K562 (cell line): ENCODE results near the gene USPL1. TPM values are rescaled to one million over a fixed set of nuclear protein-coding genes. Genes with fewer than 3 reads are reported as not detected.

Source experiments
- CBX5 ChIP-seq: IDR thresholded peaks from 2 replicates; pipeline ENCODE4 v1.6.1; 2014; ENCODE audit warnings: low read depth, borderline replicate concordance
- GATAD2A ChIP-seq: fragments of 450-650 bp; IDR thresholded peaks from 2 replicates; pipeline ENCODE4 v1.6.1; 2017
- KLF1 ChIP-seq: fragments of 450-650 bp; IDR thresholded peaks from 2 replicates; pipeline ENCODE4 v1.6.1; 2016; ENCODE audit warnings: missing genetic modification characterization, missing compliant biosample characterization
- NRF1 ChIP-seq, 2 experiments: fragments of 450-650 bp; IDR thresholded peaks in 1 of 2; conservative IDR thresholded peaks in 1 of 2; 2 replicates each; pipeline ENCODE4 v1.6.1; 2014; ENCODE audit warnings: mild to moderate bottlenecking in 2 of 2
- PCBP1 ChIP-seq: fragments of 200-400 bp; formaldehyde crosslinking; IDR thresholded peaks from 2 replicates; pipeline ENCODE4 v1.6.1; 2018; ENCODE audit warnings: mild to moderate bottlenecking, low read depth, low read length; ENCODE audit not compliant: poor library complexity, severe bottlenecking
- PHF8 ChIP-seq: fragments of 200-600 bp; sonication (generic); IDR thresholded peaks from 2 replicates; pipeline ENCODE4 v1.6.1; 2012; ENCODE audit warnings: mixed run types, mild to moderate bottlenecking, inconsistent platforms, low read length, moderate library complexity, borderline replicate concordance
- PRPF4 ChIP-seq: fragments of 200-400 bp; formaldehyde crosslinking; IDR thresholded peaks from one replicate; pipeline ENCODE4 v1.6.1; 2017; ENCODE audit warnings: low read length, low read depth, mild to moderate bottlenecking; ENCODE audit not compliant: insufficient read depth, poor library complexity, severe bottlenecking
- RBM22 ChIP-seq: fragments of 200-400 bp; formaldehyde crosslinking; IDR thresholded peaks from 2 replicates; pipeline ENCODE4 v1.6.1; 2018; ENCODE audit warnings: low read length, low read depth; ENCODE audit not compliant: poor library complexity, severe bottlenecking
- RCOR1 ChIP-seq, 2 experiments: IDR thresholded peaks; 2 replicates each; pipeline ENCODE4 v1.6.1; 2012; ENCODE audit warnings: low read depth in 2 of 2, low read length in 2 of 2, borderline replicate concordance in 1 of 2, improper control_type of control experiment in 1 of 2
- SP2 ChIP-seq: IDR thresholded peaks from 2 replicates; pipeline ENCODE4 v1.6.1; 2011; ENCODE audit warnings: mild to moderate bottlenecking, low read depth, low read length, moderate library complexity; ENCODE audit not compliant: poor library complexity, severe bottlenecking; ENCODE audit errors: extremely low read depth
- ZNF699 ChIP-seq: fragments of 250-450 bp; sonication (Bioruptor Pico); IDR thresholded peaks from 2 replicates; pipeline ENCODE4 v1.8.0; 2021; ENCODE audit warnings: mild to moderate bottlenecking, moderate library complexity; ENCODE audit not compliant: insufficient replicate concordance
- polyA plus RNA-seq, 8 experiments: library from polyadenylated mRNA; depleted of rRNA in 4 of 8; stranded (reverse) in 5 of 8; unstranded in 3 of 8; fragments of >200 nt; fragmentation: Nextera tagmentation in 2 of 8; fragmentation: Illumina TruSeq in 1 of 8; extraction: Ambion mirVana in 2 of 8; extraction: Trizol in 1 of 8; gene quantifications; 2 replicates each; pipeline versions ENCODE4 v1.2.1 to v1.2.3, GENCODE V29; 2011 to 2014; ENCODE audit warnings: inconsistent platforms in 1 of 8, missing spikeins in 1 of 8
- total RNA-seq, 7 experiments: library from RNA; depleted of rRNA in 6 of 7; stranded (reverse); fragments of >200 nt in 6 of 7; fragmentation: Illumina TruSeq in 2 of 7; extraction: Trizol in 2 of 7; gene quantifications; 2 replicates each; pipeline versions ENCODE4 v1.2.1 to v1.2.3, GENCODE V29; 2011 to 2021; ENCODE audit warnings: low replicate concordance in 1 of 7
- TF ChIP-seq, protein P1 (sequence below): sonication (generic); formaldehyde crosslinking; IDR thresholded peaks from 2 replicates; pipeline ENCODE4 v1.8.0; 2022; ENCODE audit warnings: mild to moderate bottlenecking, missing genetic modification reagents
- TF ChIP-seq, protein P2 (sequence below), 2 experiments: fragments of 450-650 bp; formaldehyde crosslinking in 1 of 2; IDR thresholded peaks; 2 replicates each; pipeline versions ENCODE4 v1.4.0 to v1.6.1; 2014 to 2020; ENCODE audit warnings: mild to moderate bottlenecking in 2 of 2, borderline replicate concordance in 1 of 2, low read depth in 1 of 2

Gene USPL1
- total and polyA plus RNA-seq, 9 of the 15 experiments (the other 6 are each of a cell fraction or from before 2014, with no cell fraction given): 5.5 to 18.0 (median 12.0) TPM

DNA sequence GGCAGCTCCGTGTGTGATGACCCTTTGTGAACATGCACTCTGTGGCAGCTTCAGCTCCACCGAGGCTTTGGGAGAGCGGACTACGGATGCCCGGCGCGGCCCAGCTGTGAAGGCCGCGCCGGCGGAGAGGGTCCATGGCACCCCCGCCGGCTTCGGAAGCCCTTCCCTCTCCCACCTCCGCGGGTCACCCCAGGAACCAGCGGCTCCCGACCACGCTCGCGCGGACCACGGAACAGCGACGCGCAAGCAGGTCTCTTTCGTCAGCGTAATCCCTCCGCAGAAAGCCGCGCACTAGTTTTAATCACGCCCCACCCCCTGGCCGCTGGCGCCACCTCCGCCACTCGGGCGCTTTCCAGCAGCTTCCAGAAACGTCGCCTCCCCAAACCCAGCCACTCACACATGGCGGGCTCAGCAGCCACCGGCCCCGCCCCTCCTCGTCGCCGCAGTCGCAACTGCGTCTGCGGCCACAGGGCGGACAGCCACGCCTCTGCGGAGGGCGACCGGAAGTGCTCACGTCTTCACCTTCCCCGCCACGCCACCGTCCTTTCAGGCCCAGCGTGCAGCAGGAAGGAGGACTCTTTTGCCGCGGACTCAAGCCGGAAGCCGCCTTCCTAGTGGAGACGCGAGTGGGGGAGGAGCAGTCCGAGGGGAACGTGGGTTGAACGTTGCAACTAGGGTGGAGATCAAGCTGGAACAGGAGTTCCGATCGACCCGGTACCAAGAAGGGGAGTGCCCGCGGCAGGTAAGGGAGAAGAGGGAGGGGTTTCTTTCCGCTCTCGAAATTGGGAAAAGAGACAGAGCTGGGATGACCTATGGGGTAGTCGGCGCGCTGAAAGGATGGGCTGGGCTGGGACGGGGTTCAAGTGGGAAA is at the start of gene USPL1 (continued):
- TF ChIP-seq, protein P1, sequence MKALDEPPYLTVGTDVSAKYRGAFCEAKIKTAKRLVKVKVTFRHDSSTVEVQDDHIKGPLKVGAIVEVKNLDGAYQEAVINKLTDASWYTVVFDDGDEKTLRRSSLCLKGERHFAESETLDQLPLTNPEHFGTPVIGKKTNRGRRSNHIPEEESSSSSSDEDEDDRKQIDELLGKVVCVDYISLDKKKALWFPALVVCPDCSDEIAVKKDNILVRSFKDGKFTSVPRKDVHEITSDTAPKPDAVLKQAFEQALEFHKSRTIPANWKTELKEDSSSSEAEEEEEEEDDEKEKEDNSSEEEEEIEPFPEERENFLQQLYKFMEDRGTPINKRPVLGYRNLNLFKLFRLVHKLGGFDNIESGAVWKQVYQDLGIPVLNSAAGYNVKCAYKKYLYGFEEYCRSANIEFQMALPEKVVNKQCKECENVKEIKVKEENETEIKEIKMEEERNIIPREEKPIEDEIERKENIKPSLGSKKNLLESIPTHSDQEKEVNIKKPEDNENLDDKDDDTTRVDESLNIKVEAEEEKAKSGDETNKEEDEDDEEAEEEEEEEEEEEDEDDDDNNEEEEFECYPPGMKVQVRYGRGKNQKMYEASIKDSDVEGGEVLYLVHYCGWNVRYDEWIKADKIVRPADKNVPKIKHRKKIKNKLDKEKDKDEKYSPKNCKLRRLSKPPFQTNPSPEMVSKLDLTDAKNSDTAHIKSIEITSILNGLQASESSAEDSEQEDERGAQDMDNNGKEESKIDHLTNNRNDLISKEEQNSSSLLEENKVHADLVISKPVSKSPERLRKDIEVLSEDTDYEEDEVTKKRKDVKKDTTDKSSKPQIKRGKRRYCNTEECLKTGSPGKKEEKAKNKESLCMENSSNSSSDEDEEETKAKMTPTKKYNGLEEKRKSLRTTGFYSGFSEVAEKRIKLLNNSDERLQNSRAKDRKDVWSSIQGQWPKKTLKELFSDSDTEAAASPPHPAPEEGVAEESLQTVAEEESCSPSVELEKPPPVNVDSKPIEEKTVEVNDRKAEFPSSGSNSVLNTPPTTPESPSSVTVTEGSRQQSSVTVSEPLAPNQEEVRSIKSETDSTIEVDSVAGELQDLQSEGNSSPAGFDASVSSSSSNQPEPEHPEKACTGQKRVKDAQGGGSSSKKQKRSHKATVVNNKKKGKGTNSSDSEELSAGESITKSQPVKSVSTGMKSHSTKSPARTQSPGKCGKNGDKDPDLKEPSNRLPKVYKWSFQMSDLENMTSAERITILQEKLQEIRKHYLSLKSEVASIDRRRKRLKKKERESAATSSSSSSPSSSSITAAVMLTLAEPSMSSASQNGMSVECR (CRISPR knock-in tag): peak; percentile 97
- TF ChIP-seq RCOR1 (IDR thresholded peaks at IDR 0.05; ENCODE audit: borderline replicate concordance in 1 of 2, low read depth in 2 of 2, low read length in 2 of 2): peak in 1 of 2 experiments; percentile 58; a peak in 2 of 4 replicates
- no peak for TF ChIP-seq ZNF699
- TF ChIP-seq KLF1 (tag): 0 out of 2 replicates have a peak, but pooled peaks have one; percentile 33
- no peak for TF ChIP-seq GATAD2A
- peak; percentile 77 for TF ChIP-seq PHF8
- peak; percentile 37; the same call in 1 of the 2 replicates for TF ChIP-seq CBX5
- TF ChIP-seq PCBP1: peak; percentile 96
- no peak for TF ChIP-seq SP2
- TF ChIP-seq PRPF4: peak; percentile 58
- TF ChIP-seq, protein P2, sequence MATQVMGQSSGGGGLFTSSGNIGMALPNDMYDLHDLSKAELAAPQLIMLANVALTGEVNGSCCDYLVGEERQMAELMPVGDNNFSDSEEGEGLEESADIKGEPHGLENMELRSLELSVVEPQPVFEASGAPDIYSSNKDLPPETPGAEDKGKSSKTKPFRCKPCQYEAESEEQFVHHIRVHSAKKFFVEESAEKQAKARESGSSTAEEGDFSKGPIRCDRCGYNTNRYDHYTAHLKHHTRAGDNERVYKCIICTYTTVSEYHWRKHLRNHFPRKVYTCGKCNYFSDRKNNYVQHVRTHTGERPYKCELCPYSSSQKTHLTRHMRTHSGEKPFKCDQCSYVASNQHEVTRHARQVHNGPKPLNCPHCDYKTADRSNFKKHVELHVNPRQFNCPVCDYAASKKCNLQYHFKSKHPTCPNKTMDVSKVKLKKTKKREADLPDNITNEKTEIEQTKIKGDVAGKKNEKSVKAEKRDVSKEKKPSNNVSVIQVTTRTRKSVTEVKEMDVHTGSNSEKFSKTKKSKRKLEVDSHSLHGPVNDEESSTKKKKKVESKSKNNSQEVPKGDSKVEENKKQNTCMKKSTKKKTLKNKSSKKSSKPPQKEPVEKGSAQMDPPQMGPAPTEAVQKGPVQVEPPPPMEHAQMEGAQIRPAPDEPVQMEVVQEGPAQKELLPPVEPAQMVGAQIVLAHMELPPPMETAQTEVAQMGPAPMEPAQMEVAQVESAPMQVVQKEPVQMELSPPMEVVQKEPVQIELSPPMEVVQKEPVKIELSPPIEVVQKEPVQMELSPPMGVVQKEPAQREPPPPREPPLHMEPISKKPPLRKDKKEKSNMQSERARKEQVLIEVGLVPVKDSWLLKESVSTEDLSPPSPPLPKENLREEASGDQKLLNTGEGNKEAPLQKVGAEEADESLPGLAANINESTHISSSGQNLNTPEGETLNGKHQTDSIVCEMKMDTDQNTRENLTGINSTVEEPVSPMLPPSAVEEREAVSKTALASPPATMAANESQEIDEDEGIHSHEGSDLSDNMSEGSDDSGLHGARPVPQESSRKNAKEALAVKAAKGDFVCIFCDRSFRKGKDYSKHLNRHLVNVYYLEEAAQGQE (IDR thresholded peaks at IDR 0.05; ENCODE audit: borderline replicate concordance): 0 out of 2 replicates have a peak, but pooled peaks have one; percentile 14
- TF ChIP-seq, protein P2 (CRISPR knock-in tag; IDR thresholded peaks at IDR 0.05; ENCODE audit: low read depth): no peak
- no peak for TF ChIP-seq RBM22
- peak; percentile 82 to 86 for TF ChIP-seq NRF1 (conservative IDR thresholded peaks at IDR 0.05 in 1 of 2, IDR thresholded peaks at IDR 0.05 in 1 of 2)
